Measurements from ENCODE around the gene SORCS3.

Gene SORCS3

DNA sequence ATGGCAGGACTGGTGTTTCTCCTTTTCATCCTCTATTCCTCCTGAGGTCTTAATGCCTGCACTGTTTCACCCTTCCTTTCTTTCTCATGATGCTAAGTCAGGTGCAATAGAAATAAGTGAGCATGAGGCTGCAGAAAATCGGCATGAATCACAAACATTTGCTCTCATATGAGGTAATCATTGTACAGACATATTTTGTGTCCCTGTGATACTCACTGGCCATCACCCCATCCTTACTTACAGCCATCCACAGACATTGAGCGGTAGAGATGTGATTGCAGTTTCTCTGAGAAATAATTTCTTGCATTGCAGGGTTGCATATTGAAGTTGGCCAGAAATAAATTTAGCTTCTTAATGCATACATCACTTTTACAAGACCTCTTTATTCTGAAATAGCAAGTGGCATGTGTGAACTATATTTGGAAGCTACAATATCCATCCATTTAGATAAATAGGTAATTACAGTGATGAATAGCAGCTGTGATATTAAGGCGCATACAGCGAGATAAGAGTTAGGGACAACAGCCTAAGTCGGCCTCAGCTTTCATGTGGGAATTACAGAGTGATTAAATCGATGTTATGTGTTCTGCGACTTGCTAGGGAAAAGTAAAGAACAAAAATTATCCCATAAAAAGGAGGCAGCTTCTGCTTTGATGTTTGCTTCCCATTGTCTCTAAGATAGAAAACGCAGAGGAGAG lies 612.6 kb downstream of the SORCS3 start:
- no peak for DNase-seq (ENCODE audit: low read depth in 2 of 2)

DNA sequence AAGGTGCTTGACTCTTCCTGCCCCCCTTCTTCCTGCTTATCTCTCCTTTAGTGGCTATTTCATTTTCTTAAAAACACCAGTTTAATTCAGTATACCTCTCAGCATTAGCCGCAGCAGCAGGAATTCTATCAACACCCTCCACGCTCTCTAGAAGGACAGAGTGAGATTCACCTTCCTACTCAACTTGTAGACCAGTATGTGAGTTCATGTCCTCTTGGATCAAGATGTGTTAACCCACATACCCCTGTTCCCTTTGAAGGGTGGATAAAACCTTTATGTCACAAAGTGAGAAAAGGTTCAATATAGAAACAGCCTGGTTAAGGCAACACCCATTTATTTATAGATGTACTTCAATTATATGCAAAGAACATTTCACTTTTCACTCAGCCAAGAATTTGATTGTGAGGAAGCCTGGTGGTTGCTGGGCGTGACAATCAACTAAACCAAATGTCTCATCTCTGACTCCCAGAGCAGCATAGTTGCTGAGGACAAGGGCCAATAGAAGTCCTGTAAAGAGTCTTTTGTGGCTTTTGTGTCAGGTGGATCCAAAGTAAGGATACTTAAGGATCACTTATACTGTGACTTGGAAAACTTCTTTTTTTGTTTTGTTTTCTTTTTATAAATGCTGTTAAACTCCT lies 617.1 kb downstream of the SORCS3 start:
- DNase-seq (ENCODE audit: low read depth in 2 of 2) = no peak

GRCh38 chr10:105258674-105259065 lies 617.6 kb downstream of the SORCS3 start:
- DNase-seq (ENCODE audit: low read depth in 2 of 2) = no peak

GRCh38 chr10:105259201-105259600 lies 618.1 kb downstream of the SORCS3 start:
- DNase-seq (ENCODE audit: low read depth in 2 of 2) = no peak

DNA sequence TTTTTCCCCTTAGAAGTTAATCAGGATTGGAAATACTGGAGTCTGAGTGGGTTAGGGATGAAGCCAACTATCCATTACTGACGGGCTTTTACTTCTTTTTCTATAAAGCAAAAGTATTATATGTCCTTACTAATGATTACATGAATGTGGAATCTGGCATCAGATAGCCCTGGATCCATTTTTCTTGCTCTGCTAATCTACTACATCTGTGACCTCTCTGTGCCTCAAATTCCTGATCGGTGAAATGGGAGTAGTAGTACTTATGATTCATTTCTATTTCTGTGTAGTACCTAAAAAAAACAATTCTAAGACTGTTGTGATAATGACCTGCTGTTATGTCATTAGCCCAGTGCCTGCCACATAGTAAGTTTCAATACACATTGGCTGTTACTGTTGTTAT lies 621.6 kb downstream of the SORCS3 start:
- no peak for DNase-seq (ENCODE audit: low read depth in 2 of 2)

GRCh38 chr10:105266966-105267539 lies 626.0 kb downstream of the SORCS3 start:
- no peak for DNase-seq (ENCODE audit: low read depth in 2 of 2)

- no peak for DNase-seq (ENCODE audit: low read depth in 2 of 2)
Measured at GRCh38 chr10:105268961-105269360, 627.9 kb downstream of the SORCS3 start.

- DNase-seq (ENCODE audit: low read depth in 2 of 2) = no peak
Measured at GRCh38 chr10:105269689-105270088, 628.6 kb downstream of the SORCS3 start.

DNA sequence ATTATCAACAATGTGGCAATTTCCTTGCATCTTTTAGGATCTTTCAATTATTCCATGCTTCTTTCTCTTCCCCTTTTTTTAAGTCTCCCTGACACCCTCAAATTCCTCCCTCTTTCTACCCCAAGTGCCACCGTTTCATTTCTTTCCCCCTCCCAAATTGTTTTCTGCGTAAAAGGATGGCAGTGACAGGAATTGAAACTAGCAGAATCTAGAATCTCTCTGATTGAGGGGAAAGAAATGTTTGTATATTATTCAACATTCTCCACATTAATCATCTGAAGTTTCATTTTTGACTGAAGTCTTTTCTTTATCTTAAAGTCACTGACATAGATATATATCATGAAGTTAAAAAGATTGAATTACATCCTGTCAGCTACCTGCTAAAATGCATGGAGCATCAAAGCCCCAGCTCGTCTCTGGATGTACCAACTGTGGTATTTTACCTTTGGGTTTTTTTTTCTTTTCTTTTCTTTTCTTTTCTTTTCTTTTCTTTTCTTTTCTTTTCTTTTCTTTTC lies 633.5 kb downstream of the SORCS3 start:
- DNase-seq (ENCODE audit: low read depth in 2 of 2) = no peak

DNA sequence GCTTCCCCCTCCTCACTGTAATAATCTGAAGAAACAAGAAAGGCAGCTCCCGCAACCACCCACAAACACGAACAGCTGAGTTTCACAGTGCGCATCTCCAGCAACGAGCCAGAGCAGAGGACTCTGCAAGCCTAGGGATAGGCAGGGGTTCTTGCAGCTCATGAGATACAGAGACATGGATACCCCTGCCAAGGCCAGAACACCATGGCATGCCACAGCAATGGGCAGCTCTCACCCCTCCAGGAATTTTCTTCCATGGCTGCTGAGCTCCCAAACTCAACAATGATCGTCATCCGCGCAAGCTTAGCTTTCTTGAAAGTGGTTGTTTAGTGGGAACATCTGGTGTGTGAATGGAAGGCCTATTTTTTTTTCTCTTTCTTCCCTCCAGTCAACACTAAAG lies 637.3 kb downstream of the SORCS3 start:
- no peak for DNase-seq (ENCODE audit: low read depth in 2 of 2)

- DNase-seq (ENCODE audit: low read depth in 2 of 2) = no peak
Measured at GRCh38 chr10:105279101-105279500, 638.0 kb downstream of the SORCS3 start.

DNA sequence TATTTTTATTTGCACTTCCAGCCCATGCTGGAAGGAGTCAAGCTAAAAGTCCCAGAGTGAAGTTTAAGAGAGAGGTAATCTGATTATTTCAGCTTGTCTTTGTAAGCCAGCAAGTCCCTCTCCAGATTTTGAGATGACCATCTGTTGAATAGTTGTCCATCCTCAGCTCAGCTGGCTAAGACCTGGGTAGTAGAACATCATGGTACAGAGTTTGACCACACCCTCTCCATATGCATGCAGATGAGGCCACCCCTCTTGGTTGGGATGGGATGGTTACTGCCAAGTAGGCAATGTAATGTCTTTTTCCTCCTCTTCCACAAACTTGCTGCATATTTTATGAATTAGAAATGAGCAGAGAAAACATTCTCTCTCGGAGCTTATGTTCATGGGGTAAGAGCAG lies 639.8 kb downstream of the SORCS3 start:
- DNase-seq (ENCODE audit: low read depth in 2 of 2) = no peak

- no peak for DNase-seq (ENCODE audit: low read depth in 2 of 2)
Measured at GRCh38 chr10:105284476-105285215, 643.6 kb downstream of the SORCS3 start.

DNA sequence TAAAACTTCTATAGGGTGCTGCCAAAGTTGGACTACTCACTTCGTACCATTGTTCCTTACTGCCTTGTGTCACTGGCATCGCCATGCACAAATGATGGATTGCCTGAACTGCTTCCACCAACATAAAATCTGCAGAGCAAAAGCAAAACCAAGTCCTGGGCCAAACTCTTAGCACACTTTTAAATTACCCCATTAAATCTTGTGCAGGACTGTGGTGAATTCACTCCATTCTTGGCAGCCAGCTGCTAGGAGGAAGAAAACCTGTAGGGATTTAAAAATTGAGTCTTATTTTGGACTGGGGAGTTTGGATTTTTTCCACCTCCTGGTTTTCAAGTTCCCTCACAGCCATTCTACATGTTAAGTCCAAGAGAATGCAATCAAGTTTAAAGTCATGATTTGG lies 646.9 kb downstream of the SORCS3 start:
- DNase-seq (ENCODE audit: low read depth in 2 of 2) = no peak

DNA sequence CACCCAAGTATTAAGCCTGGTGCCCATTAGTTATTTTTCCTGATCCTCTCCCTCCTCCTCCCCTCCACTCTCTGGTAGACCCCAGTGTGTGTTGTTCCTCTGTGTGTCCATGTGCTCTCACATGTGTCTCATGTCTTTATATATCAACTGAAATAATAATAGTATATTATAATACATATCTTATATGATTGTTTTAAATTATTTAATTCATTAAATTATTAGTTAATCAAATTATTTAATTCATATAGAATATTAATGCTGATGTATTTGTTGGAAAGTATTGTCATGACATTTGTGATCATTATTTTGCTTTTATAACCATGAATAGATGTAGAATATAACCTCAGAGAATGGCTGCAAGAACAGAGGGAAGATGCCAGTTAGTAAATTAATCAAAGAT lies 647.5 kb downstream of the SORCS3 start:
- DNase-seq (ENCODE audit: low read depth in 2 of 2) = no peak

DNA sequence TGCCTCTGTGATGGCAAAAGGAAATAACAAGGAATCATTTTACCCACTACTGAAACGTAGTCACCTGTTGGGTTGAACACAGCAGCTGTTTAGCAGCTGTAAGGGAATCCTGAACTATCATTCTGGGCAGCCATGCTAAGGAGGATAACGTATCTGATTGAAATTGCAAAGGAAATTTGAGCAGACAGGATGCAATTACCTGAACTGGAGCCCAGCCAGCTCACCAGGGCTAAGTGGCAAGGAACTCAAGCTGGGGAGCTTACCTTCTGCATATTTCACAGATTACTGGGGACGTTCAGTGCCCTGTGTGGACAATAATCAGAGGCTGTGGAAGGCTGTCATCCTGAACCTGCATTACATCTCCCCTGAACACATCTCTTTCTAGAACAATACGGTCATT lies 650.5 kb downstream of the SORCS3 start:
- DNase-seq (ENCODE audit: low read depth in 2 of 2) = no peak

DNA sequence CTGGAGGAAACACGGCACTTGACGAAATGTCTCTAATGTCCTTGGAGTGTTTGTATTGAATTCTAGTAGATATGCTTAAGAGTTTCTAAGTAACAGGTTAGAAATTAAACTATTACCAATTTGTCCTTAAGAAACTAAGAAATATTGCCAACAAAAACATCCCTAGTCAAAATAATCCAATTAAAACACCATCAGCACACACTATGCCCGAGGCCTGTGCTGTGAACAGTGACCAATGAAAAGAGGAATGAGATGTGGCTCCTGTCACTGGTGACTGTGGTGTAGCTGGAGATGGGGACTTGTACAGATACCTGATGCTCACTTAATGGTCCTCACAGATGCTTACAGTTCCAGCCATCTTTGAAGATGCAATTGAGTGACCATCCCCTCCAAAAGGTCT lies 651.1 kb downstream of the SORCS3 start:
- DNase-seq (ENCODE audit: low read depth in 2 of 2) = no peak
